Measurements from ENCODE around the gene TP53BP1.

TP53BP1 gene

DNA sequence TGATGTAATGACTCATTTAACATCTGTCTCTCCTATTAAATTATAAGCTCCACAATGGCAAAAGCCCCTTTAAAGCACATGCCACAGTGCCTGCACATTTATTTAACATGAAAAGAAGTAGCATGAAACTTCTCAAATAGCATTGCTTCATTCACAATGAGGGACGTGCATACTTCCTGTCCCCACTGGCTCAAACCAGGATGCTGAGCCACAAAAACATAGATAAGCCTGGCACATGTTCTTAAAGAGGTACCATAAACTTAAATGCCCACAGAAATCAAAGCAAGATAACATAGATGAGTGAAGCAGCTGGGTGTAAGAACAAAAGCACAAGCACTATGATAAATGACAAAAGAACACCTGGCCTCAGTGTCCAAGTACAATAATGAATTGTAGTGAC is 3.8 kb downstream of the TP53BP1 start:
- no peak for DNase-seq (ENCODE audit: low read depth)

DNA sequence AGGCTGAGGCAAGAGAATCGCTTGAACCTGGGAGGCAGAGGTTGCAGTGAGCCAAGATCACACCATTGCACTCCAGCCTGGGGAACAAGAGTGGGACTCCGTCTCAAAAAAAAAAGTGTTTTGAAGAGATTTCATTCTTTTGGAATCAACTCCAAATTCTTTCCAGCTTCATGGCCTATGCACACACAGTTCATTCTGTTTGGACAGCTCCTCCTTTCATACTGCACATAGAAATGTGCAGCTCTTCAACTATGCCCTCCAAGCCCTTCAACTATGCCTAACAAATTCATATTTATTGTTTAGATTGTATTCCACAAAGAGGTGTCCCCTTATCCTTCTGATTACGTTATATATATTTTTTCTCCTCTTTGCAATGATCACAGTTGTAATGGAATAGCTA is 4.2 kb downstream of the TP53BP1 start:
- no peak for DNase-seq (ENCODE audit: low read depth)

DNA sequence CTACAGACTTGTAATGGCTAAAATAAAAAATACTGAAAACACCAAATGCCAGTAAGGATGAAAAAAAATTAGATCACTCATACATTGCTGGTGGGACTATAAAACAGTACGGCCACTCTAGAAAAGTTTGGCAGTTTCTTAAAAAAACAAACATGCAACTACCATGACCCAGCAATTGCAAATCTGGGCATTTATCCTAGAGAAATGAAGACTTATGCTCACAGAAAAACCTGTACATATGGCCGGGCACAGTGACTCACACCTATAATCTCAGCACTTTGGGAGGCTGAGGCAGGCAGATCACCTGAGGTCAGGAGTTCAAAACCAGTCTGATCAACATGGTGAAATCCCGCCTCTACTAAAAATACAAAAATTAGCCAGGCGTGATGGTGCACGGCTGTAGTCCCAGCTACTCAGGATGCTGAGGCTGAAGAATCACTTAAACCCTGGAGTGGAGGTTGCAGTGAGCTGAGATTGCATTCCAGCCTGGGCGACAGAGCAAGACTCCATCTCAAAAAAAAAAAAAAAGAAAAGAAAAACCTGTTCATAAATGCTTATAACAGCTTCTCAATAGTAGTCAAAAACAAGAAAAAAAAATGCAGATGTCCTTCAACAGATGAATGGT is 5.6 kb downstream of the TP53BP1 start:
- DNase-seq (ENCODE audit: low read depth) = no peak

- DNase-seq (ENCODE audit: low read depth) = no peak
Observed at GRCh38 chr15:43484455-43484854, 8.5 kb downstream of the TP53BP1 start.

DNA sequence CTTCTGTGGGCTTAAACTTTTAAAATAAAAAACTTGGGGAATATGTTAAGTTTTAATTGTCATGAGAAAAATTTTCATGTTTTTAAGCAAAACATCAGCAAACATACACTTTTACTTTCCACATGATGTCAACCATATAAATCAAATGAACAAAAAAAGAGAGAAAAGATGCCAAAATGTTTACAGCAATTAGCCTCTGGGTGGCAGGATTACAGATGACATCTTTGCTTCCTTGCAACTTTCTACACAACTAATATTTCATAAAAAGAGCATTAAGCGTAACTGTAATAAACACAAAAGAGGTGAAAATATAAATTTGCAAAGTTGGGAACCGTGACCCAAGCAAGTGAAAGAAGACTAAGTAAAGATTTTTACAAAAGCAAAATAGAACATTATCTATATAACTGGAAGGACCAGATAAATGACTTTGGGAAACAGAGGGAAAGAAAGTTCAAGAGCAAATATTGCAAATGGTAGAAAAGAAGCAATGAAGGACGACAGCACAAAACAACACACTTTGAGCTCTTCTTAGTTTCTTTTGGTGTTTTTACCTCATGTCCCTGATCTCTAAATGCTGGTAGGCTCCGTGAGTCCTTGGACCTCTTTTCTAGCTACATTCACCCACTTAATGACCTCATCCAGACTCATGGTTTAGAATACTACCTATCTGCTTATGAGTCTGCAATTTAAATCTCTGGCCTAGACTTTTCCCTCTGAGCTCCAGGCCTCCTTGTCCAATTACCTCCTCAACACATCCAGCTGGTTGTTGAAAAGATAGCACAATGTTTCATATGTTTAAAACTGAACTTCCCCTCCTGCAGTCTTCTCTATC is 9.4 kb downstream of the TP53BP1 start:
- no peak for DNase-seq (ENCODE audit: low read depth)

DNA sequence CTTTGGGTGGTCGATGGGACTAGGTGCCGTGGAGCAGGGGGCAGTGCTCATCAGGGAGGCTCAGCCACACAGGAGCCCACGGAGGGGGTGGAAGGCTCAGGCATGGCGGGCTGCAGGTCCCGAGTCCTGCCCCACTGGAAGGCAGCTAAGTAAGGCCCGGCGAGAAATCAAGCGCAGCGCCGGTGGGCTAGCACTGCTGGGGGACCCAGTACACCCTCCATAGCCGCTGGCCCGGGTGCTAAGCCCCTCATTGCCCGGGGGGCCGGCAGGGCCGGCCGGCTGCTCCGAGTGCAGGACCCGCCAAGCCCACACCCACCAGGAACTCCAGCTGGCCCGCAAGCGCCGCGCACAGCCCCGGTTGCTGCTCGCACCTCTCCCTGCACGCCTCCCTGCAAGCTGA is 19.1 kb downstream of the TP53BP1 start:
- no peak for DNase-seq (ENCODE audit: low read depth)

GRCh38 chr15:43471975-43472374 is 21.0 kb downstream of the TP53BP1 start:
- no peak for DNase-seq (ENCODE audit: low read depth)

DNA sequence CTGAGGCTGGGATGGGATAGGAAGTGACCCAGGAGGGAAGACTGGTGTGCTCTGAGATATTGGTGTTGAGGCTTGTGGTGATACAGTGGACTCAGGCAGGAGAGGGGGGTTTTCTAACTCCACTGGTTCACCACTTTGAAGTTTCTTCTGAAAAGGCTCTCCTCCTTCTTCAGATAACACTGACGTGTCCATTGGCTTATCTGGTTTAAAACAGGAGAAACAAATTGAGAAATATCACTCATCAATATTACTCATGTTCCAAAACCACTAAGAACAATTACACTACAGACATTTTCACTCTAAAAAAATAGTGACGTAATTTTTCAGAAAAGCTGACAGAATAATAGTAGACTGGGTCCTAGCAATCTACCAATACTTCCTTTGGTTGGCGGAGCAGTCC is 23.1 kb downstream of the TP53BP1 start:
- DNase-seq (ENCODE audit: low read depth) = no peak

GRCh38 chr15:43465100-43465499 is 27.9 kb downstream of the TP53BP1 start:
- no peak for DNase-seq (ENCODE audit: low read depth)

GRCh38 chr15:43463998-43464397 is 29.0 kb downstream of the TP53BP1 start:
- no peak for DNase-seq (ENCODE audit: low read depth)

- no peak for DNase-seq (ENCODE audit: low read depth)
Observed at GRCh38 chr15:43463507-43463906, 29.4 kb downstream of the TP53BP1 start.

DNA sequence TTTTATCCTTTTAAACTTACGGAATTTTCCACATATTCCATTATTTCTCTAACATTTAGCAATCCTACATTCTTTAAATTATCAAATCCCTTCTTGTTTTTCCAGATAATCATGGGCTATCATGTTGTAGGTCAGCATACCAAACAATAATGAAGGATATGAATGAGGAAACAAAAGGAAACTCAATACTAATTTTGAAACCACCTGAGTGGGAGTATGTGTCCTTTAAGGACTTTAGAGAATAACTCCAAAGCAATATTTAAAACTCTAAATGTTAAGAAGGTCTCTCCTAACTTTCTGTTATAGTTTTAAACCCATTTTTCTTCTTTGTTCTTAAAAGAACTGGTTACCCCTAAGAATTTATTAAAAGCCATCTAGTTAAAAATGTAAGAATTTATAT is 43.0 kb downstream of the TP53BP1 start:
- no peak for DNase-seq (ENCODE audit: low read depth)

GRCh38 chr15:43446344-43446743 is 46.6 kb downstream of the TP53BP1 start:
- DNase-seq (ENCODE audit: low read depth) = no peak

- no peak for DNase-seq (ENCODE audit: low read depth)
Observed at GRCh38 chr15:43441316-43441715, 51.6 kb downstream of the TP53BP1 start.

DNA sequence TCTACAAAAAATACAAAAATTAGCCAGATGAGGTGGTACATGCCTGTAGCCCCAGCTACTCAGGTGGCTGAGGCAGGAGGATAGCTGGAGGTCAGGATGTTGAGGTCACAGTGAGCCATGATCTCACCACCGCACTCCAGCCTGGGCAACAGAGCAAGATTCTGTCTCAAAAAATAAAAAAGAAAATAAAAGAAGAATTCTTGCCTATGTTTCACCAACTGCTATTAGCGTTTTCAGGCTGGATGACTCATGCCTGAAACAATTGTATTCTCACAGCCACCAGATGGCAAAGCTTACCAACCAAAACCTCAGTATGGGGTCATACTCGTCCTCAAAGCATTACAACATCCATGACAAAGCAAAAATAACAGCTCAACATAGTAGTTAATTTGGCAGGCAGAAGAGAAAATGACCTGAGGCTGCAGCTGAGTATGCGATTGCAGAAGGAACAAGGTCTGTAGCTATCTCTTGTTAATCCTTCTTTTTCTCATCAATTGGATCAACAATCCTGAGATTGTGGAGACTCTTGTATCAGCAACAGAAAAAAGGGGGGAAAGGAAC is 52.2 kb downstream of the TP53BP1 start:
- no peak for DNase-seq (ENCODE audit: low read depth)

GRCh38 chr15:43439268-43439667 is 53.7 kb downstream of the TP53BP1 start:
- no peak for DNase-seq (ENCODE audit: low read depth)

- no peak for DNase-seq (ENCODE audit: low read depth)
Observed at GRCh38 chr15:43436395-43436794, 56.6 kb downstream of the TP53BP1 start.

- DNase-seq (ENCODE audit: low read depth) = no peak
Observed at GRCh38 chr15:43434446-43434845, 58.5 kb downstream of the TP53BP1 start.

GRCh38 chr15:43433661-43434303 is 59.2 kb downstream of the TP53BP1 start:
- DNase-seq (ENCODE audit: low read depth) = no peak

DNA sequence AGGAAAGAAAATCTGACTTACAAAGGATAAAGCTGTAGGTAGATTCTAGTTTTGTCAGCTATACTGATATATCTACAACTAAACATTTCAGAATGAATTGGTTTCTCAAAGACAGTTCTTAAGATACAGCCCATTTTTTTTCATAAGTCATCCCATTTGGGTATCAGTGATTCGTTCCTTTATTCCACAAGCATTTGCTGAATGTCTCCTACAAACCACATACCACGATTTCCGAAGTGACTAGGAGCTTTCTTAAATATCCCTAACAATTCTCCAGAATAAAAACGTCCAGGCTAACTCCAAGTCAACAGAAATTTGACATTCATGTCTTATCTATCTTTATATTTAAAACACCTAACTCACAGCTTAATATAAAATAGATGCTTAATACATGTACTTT is 59.8 kb downstream of the TP53BP1 start:
- DNase-seq (ENCODE audit: low read depth) = no peak

GRCh38 chr15:43429687-43430086 is 63.3 kb downstream of the TP53BP1 start:
- no peak for DNase-seq (ENCODE audit: low read depth)

GRCh38 chr15:43423793-43424192 is 69.2 kb downstream of the TP53BP1 start:
- no peak for DNase-seq (ENCODE audit: low read depth)

GRCh38 chr15:43420876-43421275 is 72.1 kb downstream of the TP53BP1 start:
- no peak for DNase-seq (ENCODE audit: low read depth)

Measured in stimulated activated CD8-positive, alpha-beta memory T cell treated with anti-CD3 and anti-CD28 coated beads, Interleukin-12 subunit alpha, Interleukin-12 subunit beta, amount 100 ng/mL, for 4 hours (primary cell).